ENCODE data around the gene WDFY2.

Gene WDFY2

DNA sequence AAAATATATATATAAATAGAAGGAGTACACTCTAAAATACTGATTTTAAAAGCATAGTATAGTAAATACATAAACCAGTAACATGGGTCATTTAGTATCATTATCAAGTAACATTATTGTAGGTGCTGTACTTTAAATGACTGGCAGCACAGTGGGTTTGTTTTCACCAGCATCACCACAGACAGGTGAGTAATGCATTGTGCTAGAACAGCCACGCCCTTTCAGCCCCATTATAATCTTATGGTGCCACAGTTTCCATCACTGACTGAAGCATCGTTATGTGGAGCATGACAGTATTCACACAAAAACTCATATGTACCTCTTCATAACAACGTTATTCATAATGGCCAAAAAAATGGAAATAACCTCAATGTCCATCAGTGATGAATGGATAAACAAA is 131.4 kb downstream of the WDFY2 start:
- DNase-seq, result no peak

DNA sequence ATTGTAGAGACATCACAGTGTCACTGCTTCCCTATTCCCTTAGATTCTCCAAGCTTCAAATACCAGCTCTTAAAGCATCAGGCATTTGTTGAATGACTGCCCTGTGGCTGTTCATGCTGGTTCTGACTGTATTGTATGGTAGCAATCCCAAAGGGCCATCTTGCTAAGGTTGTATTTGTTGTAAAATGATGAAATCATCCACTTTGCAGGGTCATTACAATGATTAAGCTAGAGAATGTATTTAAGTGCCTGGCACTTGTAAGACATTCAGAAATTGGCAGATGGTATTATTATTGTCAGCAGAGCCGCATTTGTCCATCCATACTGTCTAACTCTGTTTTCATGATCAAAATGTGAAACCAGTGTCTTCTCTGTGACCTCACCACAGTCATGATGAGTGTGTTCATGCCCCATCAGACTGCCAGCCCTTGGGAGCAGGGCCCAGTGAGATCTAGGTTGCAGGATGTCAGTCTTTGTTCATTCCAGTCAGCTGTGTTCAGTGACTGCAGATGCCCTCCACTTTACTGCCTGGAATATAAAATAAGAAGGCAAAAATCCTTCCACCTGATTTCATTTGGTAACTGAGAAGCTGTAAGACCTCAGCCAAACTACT is 133.6 kb downstream of the WDFY2 start:
- peak in 1 of 2 experiments; percentile 59 for DNase-seq

DNA sequence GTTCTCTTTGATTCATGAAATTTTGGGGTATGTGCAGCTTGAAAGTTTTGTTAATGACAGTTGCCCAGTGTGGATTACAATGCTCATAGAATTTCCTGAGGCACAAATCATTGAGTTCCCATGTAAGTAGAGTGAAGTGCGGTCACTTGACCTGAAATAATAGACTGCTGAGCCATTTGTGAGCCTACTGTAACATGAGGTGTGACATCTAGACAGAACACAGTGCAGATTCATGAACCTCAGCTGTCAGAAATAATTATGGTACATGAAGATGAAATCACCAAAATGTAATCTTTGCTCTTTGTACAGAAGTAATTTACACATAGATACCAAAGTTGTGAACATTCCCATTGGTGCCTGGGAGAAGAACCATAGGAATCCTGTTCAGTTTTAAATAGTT is 135.1 kb downstream of the WDFY2 start:
- no peak for DNase-seq

DNA sequence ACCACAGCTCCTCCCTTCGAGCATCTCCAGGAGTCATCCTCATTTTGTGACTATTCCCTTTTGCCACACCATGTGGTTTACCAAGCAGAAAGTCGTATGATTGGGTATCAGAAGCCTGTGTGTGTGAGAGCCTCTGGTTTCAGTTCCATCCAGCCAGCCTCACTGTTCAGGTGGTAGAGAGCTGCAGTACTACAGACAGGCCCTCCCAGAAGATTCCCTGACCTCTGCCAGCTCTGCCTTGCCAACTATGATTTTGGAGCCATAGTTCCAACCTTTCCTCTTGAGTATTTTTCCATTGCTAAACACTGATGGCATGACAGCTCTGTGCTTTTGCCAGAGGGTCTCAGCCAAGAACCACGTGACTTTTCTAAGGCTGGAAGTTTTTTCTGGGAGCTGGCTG is 137.2 kb downstream of the WDFY2 start:
- no peak for DNase-seq

DNA sequence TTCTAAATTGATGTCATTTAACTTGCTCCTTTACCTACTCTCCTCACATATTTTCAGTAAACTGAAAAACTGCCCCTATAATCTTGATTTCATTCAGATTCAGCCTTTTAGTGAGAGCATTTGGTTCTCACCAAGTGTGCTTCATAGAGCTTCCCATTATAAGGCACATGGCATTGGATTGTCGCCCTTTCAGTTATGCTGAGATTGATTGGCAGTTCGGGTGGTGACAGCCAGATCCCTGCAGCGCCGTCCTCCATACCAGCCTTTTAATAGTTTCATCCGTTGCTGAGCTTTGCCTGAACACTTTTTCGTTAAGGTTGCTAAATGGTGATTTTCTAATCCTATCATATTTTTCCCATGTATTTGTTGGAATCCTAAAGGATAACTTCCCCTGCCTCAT is 139.3 kb downstream of the WDFY2 start:
- no peak for DNase-seq

DNA sequence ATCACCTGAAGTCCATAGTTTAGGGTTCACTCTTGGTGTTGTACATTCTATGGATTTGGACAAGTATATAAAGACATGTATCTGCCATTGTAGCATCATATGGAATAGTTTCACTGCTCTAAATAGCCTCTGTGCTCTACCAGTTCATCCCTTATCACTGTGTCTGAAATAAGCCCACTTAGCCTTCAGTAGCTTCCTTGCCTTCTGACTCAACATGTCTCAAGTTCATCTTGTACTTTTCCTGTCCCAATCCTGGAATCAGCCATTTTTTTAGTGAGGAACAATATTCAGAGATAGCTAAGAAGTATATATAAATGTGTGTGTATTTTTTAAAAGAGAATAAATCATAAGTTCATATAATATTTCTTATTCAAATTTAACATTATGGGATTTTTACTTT is 140.5 kb downstream of the WDFY2 start:
- no peak for DNase-seq

DNA sequence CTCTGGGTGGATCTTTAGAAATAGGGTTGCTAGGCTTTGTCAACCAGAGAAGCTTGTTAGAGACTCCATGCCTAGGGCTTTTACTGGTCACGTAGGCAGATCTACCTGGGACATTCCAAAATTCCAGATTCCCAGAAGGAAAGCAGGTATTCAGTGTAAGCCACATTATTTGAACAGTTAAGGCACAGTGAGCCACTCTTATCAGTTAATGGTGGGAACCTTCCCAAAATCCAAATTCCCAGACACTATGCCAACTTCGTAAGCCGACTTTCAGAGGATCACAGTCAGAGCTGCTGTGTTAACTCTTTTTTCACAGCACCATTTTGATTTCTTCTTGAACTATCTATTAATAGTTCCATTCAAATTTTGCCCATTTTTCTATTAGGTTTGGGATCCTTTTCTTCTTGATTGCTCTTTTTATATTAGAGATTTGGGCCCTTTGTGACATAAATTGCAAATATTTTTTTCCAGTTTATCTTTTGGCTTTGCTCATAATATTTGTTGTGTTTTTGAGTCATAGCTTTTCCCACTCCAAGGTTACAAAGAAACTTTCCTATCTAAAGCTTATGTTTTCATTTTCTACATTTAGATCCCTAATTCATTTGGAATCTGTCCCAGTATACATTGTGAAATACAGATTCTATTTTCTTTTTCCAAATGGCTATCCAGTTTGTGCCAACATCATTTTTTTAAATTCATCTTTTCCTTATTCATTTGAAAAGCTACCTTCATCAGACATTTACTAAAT is 142.4 kb downstream of the WDFY2 start:
- DNase-seq, result no peak

DNA sequence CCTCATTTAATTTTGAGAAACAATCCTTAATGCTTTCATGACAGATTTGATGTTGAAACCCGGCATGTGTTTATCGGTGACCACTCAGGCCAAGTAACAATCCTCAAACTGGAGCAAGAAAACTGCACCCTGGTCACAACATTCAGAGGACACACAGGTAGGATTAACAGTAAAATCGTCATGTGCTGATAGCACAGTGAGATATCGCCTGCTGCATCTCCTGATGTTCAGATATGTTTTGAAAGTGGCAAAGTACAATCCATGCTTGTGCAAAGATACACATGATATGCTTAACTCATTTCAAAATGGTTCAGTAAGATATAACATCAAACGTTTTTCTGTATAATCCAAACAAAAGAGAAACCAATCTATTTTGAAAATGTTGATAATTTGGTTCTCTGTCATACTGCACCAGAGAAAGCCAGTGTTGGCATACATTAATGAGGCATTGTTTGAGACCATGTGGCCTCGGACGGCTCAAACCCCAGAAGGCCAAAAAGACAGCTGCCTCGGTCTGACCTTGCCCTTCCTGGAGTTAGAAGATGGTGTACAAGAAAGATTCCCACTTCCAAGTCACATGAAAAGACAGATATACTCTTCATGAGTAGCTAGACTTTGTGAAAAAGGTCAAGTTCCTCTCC is 143.5 kb downstream of the WDFY2 start:
- no peak for DNase-seq

DNA sequence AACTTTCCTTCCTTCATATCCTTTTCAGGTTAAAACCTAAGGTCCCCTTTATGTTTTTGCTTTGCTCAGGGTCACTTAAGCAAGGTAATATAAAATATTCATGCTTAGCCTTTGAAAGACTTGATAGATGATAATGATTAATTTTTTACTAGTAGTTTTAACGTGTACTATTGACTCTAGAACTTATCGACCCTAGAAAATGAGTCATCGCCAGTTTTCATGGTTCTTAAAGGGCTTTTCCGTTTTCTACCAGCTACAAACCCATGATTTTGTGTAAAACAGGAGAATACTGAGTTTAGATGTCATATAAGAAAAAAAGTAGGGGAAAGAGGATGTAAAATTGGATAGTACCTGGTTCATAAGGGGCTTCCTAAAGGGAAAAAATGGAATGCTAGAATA is 144.0 kb downstream of the WDFY2 start:
- DNase-seq, result no peak

DNA sequence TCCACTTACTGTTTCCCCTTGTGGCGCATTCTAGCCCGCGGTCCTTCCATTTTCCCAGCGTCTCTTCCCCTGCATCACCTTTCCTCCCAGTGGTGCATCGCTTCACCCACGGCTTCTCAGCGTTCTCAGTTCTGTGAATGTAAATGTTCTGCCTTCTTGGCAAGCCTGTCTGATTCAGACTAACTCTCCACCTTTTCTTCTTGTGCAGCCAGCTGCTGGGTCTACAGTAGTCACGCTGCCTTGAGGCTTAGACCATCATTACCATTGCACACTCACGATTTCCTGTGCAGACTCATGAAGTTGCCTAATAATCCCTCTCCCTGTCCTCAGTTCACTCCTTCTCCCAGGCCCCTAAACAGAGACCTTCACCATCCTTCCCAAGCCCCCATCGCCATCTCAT is 144.7 kb downstream of the WDFY2 start:
- DNase-seq, result no peak

DNA sequence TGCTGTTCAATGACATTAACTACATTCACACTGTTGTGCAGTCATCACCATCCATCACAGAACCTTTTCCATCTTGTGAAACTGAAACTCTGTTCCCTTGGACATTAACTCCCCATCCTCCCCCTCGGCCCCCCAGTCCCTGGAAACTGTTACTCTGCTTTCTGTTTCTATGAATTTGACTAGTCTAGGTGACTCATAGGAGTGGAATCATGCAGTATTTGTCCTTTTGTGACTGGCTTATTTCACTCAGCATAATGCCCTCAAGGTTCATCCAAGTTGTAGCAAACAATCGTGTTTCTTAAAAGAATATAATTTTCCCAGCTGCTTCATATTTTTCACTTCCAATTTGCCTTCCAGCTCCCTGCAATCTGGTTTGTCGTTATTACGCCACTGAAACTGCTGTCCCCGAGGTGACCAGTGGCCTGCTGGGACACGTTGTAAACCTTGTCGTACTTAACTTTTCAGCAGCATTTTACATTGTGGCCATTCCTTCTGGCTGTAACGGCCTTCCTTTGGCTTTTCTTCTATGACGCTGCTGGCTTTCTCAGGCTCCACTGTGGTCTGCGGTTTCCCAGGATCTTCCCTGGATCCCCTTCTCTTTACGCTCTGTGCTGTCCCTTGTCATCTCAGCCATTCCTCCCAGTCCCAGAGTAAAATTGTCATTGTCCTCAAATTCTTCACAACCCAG is 145.7 kb downstream of the WDFY2 start:
- no peak for DNase-seq

DNA sequence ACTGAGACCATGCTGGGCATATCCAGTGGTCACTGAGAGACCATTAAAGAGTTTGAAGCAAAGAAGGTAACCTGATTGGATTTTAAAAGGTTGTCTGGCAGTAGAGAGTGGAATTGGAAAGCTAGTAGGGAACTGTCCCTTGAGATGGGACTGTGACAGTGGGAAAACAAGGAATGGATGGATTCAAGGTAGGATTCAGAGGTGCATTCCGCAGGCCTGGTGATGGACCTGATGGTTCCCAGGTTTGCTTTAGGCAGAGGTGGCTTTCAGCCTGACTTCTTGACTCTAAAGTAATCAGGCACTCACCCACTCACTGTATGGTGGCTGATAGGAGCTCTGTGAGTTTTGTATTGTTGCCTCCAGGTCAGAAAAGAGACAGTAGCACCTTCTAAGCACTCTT is 146.7 kb downstream of the WDFY2 start:
- no peak for DNase-seq

DNA sequence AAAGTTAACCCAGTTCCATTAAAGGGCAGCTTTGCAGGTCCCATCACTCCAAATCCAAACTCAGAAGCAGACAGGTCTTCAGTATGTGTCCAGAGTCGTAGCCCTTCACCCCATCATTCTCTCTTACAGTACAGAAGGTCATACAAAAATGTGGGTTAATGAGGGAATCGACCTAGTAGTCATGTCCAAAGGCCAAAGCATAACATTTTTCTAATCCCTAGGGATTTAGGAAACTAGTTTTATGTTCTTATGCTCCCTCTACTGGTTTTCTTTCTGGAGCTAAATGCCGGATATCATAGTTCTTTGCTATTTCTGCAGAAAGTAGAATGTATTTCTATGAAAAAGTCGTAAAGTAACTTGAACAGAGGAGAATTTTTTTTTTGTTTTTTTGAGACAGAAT is 147.5 kb downstream of the WDFY2 start:
- DNase-seq, result no peak

DNA sequence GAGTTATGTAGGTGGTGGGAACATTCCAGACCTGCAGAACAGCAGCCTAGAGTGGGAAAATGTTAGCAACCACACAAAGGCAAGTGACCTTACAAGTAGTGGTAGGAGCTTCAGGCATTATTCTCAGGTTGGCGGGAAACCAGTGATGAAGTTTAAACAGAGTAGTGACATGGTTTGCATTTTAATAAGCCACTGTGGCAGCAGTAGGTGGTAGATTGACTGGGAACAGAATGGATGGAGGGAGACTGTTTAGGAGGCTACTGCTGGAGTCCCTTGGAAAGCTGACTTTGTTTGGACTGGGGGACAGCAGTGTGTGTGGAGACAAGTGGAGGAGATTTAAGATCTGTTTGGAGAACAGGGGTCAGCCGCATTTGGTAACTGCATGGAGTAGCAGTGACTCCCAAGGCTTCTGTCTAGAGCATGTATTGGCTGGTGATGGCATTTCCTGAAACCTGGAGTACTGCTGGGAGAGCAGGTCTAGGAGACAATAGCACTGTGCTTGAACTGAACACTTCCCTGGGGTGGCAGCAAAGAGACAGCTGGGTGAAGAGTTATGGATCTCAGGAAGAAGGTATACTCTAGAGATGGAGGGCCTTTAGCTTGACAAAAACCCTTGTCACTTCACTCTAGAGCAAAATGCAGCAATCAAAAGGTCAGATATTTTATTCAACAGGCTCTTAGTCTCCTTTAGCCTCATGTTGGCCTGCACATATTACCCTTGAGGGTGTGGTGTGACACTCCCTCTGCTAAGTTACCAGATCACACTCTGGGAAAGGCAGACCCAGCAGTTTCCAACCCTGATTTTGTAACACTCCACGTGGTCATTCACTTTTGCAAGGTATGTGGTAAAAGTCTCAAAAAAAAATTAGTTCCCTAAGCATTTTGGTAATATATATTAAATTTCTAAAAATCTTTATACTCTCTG is 149.4 kb downstream of the WDFY2 start:
- DNase-seq, result no peak

DNA sequence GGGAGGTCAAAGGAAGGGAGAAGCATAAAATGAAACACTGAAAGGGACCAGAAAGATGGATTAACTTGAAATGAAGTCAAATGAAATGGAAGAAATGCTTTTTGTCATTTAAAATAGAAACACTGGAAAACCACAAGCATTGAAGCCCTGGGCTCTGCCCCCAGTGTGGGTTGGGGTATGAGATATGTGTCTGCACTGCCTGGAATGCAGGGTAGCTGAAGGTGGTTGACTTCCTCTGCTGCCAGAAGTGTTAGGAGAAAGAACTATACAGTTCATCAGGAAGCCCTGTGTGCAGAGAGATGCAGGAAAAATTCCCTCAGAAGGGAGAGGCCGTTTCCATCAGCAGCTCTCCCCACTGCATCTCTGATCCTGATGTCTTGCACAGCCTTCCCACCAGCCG is 150.5 kb downstream of the WDFY2 start:
- DNase-seq, result no peak

DNA sequence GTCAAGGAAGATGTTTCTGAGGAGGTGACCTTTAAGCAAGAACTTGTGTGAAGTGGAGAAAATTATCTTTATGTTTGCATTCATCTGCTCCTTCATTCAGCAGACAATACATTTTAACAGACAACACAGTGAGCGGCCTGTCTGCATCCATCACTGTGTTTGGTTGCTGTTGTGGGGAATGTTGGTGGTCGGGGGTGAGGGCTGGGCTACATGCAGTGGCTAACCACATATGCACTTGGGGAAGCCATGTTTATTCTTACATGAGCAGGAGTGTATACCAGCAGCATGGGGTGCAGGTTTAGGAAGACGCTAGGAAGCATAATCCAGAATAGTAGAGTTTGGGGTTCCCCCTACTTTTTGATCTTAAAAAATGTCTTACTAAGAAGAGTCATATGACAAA is 153.3 kb downstream of the WDFY2 start:
- no peak for DNase-seq

DNA sequence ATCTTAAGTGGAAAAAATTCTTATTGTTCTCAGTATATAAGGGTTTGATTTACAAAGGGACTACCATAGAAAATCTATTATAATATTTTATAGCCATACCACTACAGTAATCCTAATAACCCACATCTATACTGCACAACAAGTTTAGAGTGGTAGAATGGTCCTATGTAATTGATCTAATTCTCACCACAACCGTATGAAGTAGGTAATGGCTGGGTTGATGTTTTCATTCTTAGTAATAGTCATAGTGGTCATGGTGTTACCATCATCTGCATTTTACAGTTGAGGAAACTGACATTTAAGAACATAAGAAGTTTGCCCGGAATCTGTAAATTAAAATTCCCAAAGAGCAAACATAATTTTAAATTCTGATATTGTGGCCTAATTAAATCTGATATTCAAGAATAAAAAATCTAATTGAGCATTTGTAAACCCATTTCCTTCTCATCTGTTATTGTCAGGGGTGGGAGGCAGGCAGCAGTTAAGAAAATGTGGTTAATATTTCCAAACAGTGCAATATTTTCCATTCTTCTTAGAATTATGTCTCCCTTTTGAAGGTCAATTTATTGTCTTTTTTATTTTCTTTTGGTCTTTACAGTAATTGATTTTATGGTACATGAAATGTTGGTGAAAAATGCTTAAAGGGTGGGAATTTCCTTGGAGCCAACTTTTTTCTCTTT is 154.1 kb downstream of the WDFY2 start:
- DNase-seq, result no peak

DNA sequence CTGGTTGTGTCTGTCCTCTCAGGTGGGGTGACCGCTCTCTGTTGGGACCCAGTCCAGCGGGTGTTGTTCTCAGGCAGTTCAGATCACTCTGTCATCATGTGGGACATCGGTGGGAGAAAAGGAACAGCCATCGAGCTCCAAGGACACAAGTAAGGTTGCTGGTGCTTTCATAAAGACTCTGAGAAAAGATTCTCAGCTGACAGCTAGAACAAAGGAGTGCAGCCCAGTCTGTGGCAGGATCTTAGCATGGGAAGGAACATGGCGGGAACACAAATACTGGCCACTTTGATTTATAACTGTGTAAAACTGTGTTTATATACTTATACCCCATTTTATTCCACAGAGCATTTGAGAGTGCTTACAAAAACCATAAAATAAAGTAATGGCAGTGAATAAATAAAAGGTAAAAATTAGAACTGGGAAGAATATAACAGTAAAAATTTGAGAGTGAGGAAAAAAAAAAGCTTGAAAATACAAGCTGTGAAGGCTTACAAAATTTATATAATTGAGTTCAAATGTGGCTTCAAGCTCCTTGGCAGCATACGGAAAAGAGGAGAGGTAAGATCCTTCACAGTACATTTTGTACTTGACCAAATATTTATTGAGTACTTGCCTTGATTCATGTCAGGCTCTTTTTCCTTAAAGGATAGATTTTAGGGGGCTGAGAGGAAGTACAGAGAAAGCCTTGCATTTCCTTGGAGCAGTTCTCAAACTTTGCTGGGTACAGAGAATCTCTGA is 154.9 kb downstream of the WDFY2 start:
- DNase-seq, result no peak

DNA sequence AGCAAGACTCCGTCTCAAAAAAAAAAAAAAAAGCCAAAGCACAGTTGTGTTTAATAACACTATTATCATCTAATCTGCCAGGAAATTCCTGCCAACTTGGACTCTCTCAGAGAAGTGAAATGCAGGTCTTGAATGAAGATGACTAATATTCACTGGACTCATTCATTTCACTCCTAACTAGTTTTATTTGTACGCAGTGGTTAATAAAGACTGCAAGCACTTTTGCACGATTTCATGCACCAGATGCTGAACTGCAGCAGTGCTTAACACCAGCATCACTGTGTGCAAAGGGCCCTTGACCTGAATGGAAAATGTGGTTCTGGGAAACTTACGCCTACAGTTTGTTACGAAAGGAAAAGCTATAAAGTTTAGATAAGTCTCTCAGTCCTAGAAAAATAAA is 156.4 kb downstream of the WDFY2 start:
- no peak for DNase-seq

DNA sequence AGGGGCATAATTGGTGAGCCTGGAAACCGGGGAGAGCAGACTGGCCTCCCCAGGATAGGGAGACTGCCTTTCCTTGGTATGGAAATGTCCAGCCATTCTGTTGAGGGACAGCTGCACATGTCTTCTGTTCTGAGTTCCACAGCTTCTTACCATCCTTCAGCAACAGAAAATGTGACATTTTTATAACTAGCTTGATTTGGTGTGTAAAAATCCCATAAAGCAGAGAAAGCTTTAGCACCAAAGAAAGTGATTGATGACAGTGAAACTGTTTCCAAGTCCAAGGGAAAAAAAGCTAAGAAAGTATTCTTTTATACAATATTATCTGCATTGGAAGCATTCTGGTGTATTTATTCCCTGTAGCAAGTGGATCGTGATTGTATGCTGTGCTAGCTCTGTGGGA is 157.8 kb downstream of the WDFY2 start:
- no peak for DNase-seq

DNA sequence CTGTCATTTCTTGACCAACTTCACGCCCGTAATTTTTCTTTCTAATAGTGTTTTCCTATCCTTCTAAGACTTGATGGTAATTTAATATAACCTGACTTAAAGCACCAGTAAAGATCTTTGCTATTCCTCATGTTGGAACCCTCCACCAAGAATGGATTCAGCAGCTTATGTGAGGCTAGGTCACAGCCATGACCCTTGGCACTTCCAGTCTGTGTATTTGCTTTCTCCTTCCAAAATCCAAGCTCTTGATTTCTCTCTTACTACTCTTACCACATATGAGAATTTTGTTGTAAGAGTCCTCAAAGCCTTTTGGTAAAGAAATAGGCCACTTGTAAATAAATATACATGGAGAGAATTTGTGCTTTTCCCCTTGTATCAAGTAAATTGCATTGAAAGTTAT is 158.3 kb downstream of the WDFY2 start:
- no peak for DNase-seq
